Measurements from ENCODE around the gene NTM. TPM values are rescaled to one million over a fixed set of nuclear protein-coding genes. Genes with fewer than 3 reads are reported as not detected.

NTM gene
- total RNA-seq, 1 donor from 2014 or later = 92.1 TPM

DNA sequence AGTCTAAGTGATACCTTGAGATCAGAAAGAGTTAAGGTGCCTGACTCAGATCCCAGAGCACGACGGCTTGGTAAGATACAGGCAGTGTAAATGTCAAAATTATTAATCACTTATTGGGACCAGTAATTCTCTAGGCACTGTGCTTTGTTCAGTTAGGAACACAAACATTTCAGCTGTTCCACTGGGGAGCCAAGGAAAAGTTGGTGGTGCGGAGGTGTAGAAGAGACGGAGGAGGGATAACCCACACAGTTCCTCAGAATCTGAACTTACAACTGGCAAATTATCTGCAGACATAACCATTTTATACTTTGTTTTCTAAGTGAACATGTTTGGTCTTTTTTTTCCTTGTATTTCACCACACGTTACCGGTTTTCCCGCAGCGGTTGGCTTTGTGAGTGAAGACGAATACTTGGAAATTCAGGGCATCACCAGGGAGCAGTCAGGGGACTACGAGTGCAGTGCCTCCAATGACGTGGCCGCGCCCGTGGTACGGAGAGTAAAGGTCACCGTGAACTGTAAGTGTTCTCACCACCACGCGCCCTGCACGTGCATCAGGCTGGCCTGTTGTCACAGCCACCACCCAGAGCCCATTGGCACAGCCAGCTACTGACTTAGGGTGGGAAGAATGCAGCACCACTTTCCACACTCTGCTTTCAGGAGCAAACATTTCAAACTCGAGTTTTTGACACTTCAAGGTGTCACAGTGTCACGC lies 937.0 kb downstream of the NTM start:
- no peak overlapping the region for H3K4me3 Mint-ChIP-seq (ENCODE audit: unreplicated experiment)
- H3K9me3 Mint-ChIP-seq (ENCODE audit: low read depth) = no peaks in the 10 kb centered on the region
- H3K4me1 Mint-ChIP-seq (ENCODE audit: low read depth) = peaks cover 4% of the 10 kb centered on the region
- TF ChIP-seq CTCF (IDR thresholded peaks at IDR 0.05) = no peak
- no peaks in the 10 kb centered on the region for H3K27me3 Mint-ChIP-seq (ENCODE audit: low read depth)
- no peaks in the 10 kb centered on the region for H3K36me3 Mint-ChIP-seq (ENCODE audit: low read depth)
- DNase-seq (ENCODE audit: low spot score) = no peak
- no peak overlapping the region for H3K27ac Mint-ChIP-seq (ENCODE audit: unreplicated experiment)

DNA sequence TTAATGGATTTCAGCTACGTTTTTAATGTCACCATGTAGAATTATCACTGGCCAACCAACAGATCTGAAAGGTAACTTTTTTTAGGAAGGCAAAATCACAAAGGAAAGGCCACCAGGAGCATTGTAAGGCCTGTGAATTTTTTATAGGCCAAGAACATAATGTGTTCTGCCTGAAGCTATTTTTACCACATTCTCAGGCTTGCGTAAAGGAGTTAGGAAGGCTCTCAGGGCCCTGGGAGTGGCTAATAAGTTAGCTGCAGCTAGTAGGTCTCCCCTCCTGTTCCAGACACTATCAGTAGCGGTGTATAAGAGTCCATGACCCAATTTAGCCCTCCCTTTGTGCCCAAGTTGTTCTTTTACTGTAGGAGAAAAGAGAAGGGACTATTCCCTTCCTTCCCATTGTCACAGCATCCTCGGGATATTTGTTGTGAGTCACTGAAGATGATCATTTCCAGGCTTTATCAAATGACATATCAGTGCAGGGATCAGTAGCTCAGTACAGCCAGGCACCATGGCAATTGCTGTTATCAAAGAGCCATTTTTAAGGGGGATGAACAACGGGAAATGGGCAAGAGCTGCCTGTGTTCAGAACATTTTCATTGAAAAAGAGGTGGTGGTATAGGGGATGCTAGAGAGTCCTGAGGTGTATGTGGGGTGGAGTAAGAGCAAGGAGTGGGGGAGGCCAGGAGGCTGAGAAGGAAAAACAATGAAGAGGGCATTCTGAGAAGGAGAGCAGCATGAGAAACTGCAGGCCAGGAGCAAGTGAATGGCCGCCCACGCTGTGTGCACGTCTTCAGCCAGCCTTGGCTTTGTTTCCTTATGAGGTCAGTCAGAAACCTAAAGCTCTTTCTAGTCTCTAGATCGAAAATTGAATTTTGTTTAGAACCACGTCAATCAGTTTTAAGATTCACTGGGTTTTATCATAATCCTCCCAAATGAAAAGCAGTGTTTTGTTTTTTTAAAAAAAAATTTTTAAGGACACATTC lies 940.3 kb downstream of the NTM start:
- no peak for TF ChIP-seq CTCF (IDR thresholded peaks at IDR 0.05)
- Mint-ChIP-seq H3K27ac (ENCODE audit: unreplicated experiment) (no peak overlapping the region), H3K9me3 (ENCODE audit: low read depth) (no peaks in the 10 kb centered on the region), H3K4me1 (ENCODE audit: low read depth) (peaks cover 18% of the 10 kb centered on the region), H3K27me3 (ENCODE audit: low read depth) (no peaks in the 10 kb centered on the region), H3K36me3 (ENCODE audit: low read depth) (no peaks in the 10 kb centered on the region), H3K4me3 (ENCODE audit: unreplicated experiment) (no peak overlapping the region)
- no peak for DNase-seq (ENCODE audit: low spot score)

GRCh38 chr11:132311703-132312102 lies 941.3 kb downstream of the NTM start:
- no peak overlapping the region for H3K27ac Mint-ChIP-seq (ENCODE audit: unreplicated experiment)
- H3K27me3 Mint-ChIP-seq (ENCODE audit: low read depth) = no peaks in the 10 kb centered on the region
- H3K4me3 Mint-ChIP-seq (ENCODE audit: unreplicated experiment) = no peak overlapping the region
- no peak for DNase-seq (ENCODE audit: low spot score)
- H3K9me3 Mint-ChIP-seq (ENCODE audit: low read depth) = no peaks in the 10 kb centered on the region
- no peaks in the 10 kb centered on the region for H3K36me3 Mint-ChIP-seq (ENCODE audit: low read depth)
- no peak for TF ChIP-seq CTCF (IDR thresholded peaks at IDR 0.05)
- H3K4me1 Mint-ChIP-seq (ENCODE audit: low read depth) = peaks cover 18% of the 10 kb centered on the region

- Mint-ChIP-seq H3K9me3 (ENCODE audit: low read depth) (no peaks in the 10 kb centered on the region), H3K36me3 (ENCODE audit: low read depth) (no peaks in the 10 kb centered on the region), H3K4me1 (ENCODE audit: low read depth) (peaks cover 18% of the 10 kb centered on the region), H3K4me3 (ENCODE audit: unreplicated experiment) (no peak overlapping the region), H3K27ac (ENCODE audit: unreplicated experiment) (no peak overlapping the region), H3K27me3 (ENCODE audit: low read depth) (no peaks in the 10 kb centered on the region)
- no peak for DNase-seq (ENCODE audit: low spot score)
- no peak for TF ChIP-seq CTCF (IDR thresholded peaks at IDR 0.05)
Measured at GRCh38 chr11:132312161-132312560, 941.7 kb downstream of the NTM start.

- peaks cover 18% of the 10 kb centered on the region for H3K4me1 Mint-ChIP-seq (ENCODE audit: low read depth)
- no peaks in the 10 kb centered on the region for H3K36me3 Mint-ChIP-seq (ENCODE audit: low read depth)
- H3K27ac Mint-ChIP-seq (ENCODE audit: unreplicated experiment) = no peak overlapping the region
- no peaks in the 10 kb centered on the region for H3K27me3 Mint-ChIP-seq (ENCODE audit: low read depth)
- no peak overlapping the region for H3K4me3 Mint-ChIP-seq (ENCODE audit: unreplicated experiment)
- no peak for DNase-seq (ENCODE audit: low spot score)
- peak; percentile 82 for TF ChIP-seq CTCF (IDR thresholded peaks at IDR 0.05)
- H3K9me3 Mint-ChIP-seq (ENCODE audit: low read depth) = no peaks in the 10 kb centered on the region
Measured at GRCh38 chr11:132312701-132313111, 942.3 kb downstream of the NTM start.
